Calu3 (cell line): ENCODE results near the gene GALNT17. TPM values are rescaled to one million over a fixed set of nuclear protein-coding genes. Genes with fewer than 3 reads are reported as not detected.

Experiments used
- BruUV-seq: library from RNA; stranded (reverse); fragments of 400-500 nt; replicated peaks from 2 replicates; lab custom pipeline; 2021; lab: Mats Ljungman, UMichigan
- CTCF ChIA-PET: fragments of 300-600 bp; sonication (Branson Sonifier 250); formaldehyde crosslinking; loops from one replicate; lab custom pipeline; 2022; ENCODE audit warnings: antibody characterized with exemption; lab: Charles Lee
- DNase-seq: peaks from one replicate; pipeline ENCODE4 v3.0.0; 2022
- H3K27ac Mint-ChIP-seq: one replicate; pipeline ENCODE4 v1.8.0; 2022; ENCODE audit warnings: mixed read lengths; ENCODE audit not compliant: unreplicated experiment
- H3K27me3 Mint-ChIP-seq: one replicate; pipeline ENCODE4 v1.8.0; 2022; ENCODE audit warnings: mixed read lengths; ENCODE audit not compliant: unreplicated experiment
- H3K36me3 Mint-ChIP-seq: one replicate; pipeline ENCODE4 v1.8.0; 2022; ENCODE audit warnings: mild to moderate bottlenecking, moderate library complexity, mixed read lengths; ENCODE audit not compliant: insufficient read depth, unreplicated experiment
- H3K4me1 Mint-ChIP-seq: one replicate; pipeline ENCODE4 v1.8.0; 2022; ENCODE audit warnings: mild to moderate bottlenecking, low read depth, mixed read lengths; ENCODE audit not compliant: unreplicated experiment
- H3K4me3 Mint-ChIP-seq: one replicate; pipeline ENCODE4 v1.8.0; 2022; ENCODE audit warnings: mild to moderate bottlenecking, low read depth, moderate library complexity, mixed read lengths; ENCODE audit not compliant: unreplicated experiment
- H3K9me3 Mint-ChIP-seq: one replicate; pipeline ENCODE4 v1.8.0; 2022; ENCODE audit warnings: low read depth, mixed read lengths; ENCODE audit not compliant: unreplicated experiment
- CTCF ChIP-seq: fragments of 200-600 bp; IDR thresholded peaks from one replicate; pipeline ENCODE4 v1.8.0; 2022; ENCODE audit warnings: antibody characterized with exemption; ENCODE audit not compliant: unreplicated experiment
- intact Hi-C: fragments of 100-400 bp; cut with micrococcal nuclease; formaldehyde crosslinking; loops from one replicate; pipeline ENCODE4 v1.10.0; 2022; ENCODE audit not compliant: unreplicated experiment
- total RNA-seq: library from RNA; stranded (reverse); gene quantifications from 2 replicates; pipeline ENCODE4 v1.2.3, GENCODE V29; 2022

The GALNT17 gene
- total RNA-seq, 1 experiment from 2014 or later = not detected

GRCh38 chr7:71372991-71373390 lies 241.0 kb downstream of the GALNT17 start:
- Mint-ChIP-seq H3K27me3 (no peaks in the 10 kb centered on the region), H3K27ac (no peak overlapping the region), H3K4me1 (no peaks in the 10 kb centered on the region), H3K9me3 (peaks cover 11% of the 10 kb centered on the region), H3K4me3 (no peak overlapping the region), H3K36me3 (no peaks in the 10 kb centered on the region)
- BruUV-seq = no TSS peak
- TF ChIP-seq CTCF = no peak
- DNase-seq = no peak
- intact Hi-C loops = loop anchor here (10.0 kb wide), 1 partner anchor 238 kb away; the partner anchor contains the start of gene GALNT17
- CTCF ChIA-PET = no interaction called here

GRCh38 chr7:71377062-71377461 lies 245.1 kb downstream of the GALNT17 start:
- H3K9me3 Mint-ChIP-seq = peaks cover 17% of the 10 kb centered on the region
- H3K27me3 Mint-ChIP-seq = no peaks in the 10 kb centered on the region
- intact Hi-C loops = loop anchor here (10.0 kb wide), 1 partner anchor 242 kb away; the partner anchor contains the start of gene GALNT17
- no peaks in the 10 kb centered on the region for H3K4me1 Mint-ChIP-seq
- no peaks in the 10 kb centered on the region for H3K36me3 Mint-ChIP-seq
- DNase-seq = no peak
- no peak for TF ChIP-seq CTCF
- CTCF ChIA-PET = no interaction called here
- no peak overlapping the region for H3K4me3 Mint-ChIP-seq
- H3K27ac Mint-ChIP-seq = no peak overlapping the region
- BruUV-seq = no TSS peak

DNA sequence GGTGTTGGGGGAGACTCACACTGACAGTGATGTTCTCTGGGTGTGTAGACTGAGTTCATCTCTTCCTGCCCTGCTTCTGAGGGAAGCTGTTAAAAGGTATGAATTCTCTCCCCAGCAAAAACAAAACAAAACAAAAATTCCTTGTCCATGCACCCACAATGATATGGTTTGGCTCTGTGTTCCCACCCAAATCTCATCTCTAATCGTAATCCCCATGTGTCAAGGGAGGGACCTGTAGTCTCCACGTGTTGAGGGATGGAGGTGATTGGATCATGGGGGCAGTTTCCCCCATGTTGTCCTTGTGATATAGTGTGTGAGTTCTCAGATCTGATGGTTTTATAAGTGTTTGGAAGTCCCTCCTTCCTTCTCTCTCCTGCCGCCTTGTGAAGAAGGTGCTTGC lies 245.5 kb downstream of the GALNT17 start:
- CTCF ChIA-PET = no interaction called here
- no TSS peak for BruUV-seq
- H3K27ac Mint-ChIP-seq = no peak overlapping the region
- H3K4me1 Mint-ChIP-seq = no peaks in the 10 kb centered on the region
- no peak overlapping the region for H3K4me3 Mint-ChIP-seq
- intact Hi-C loops = loop anchor here (10.0 kb wide), 1 partner anchor 243 kb away; the partner anchor contains the start of gene GALNT17
- H3K27me3 Mint-ChIP-seq = no peaks in the 10 kb centered on the region
- H3K36me3 Mint-ChIP-seq = no peaks in the 10 kb centered on the region
- H3K9me3 Mint-ChIP-seq = peaks cover 17% of the 10 kb centered on the region
- no peak for DNase-seq
- TF ChIP-seq CTCF = no peak

DNA sequence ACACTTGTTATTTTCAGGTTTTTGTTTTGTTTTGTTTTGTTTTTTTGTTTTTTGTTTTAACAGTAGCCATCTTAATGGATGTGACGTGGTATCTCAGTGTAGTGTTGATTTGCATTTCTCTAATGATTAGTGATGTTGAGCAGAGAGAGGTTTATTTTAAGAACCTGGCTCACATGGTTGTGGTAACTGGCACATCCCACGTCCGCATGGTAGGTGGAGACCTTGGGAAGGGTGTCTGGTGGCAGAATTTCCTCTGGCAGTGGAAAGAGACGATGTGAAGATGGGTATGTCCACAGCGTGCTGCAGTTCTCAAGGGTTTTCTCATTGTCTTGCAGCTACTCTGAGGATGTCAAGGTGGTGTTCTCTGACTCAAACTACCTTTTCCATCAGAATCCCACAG lies 252.2 kb downstream of the GALNT17 start:
- intact Hi-C loops = no loop called here
- Mint-ChIP-seq H3K4me1 (no peaks in the 10 kb centered on the region), H3K27me3 (no peaks in the 10 kb centered on the region), H3K4me3 (no peak overlapping the region), H3K36me3 (no peaks in the 10 kb centered on the region), H3K27ac (no peak overlapping the region), H3K9me3 (peaks cover 9% of the 10 kb centered on the region)
- no peak for TF ChIP-seq CTCF
- CTCF ChIA-PET = no interaction called here
- no peak for DNase-seq
- BruUV-seq = no TSS peak
